ENCODE data around the gene TEC.
"Not testable (repeated sequence)": the region's sequence is repeated elsewhere in the genome, so short reads cannot be mapped to it uniquely, and the experiment has no call there.

Gene TEC

GRCh38 chr4:48197643-48198237 lies 71.9 kb downstream of the TEC start:
- in situ Hi-C loops (cut with HindIII; ENCODE audit: low sequenced_read_pairs) = no loop called here

GRCh38 chr4:48196758-48197504 lies 72.7 kb downstream of the TEC start:
- in situ Hi-C loops (cut with HindIII; ENCODE audit: low sequenced_read_pairs) = no loop called here

GRCh38 chr4:48195853-48196252 lies 73.8 kb downstream of the TEC start:
- in situ Hi-C loops (cut with HindIII; ENCODE audit: low sequenced_read_pairs) = no loop called here

GRCh38 chr4:48195374-48195773 lies 74.3 kb downstream of the TEC start:
- in situ Hi-C loops (cut with HindIII; ENCODE audit: low sequenced_read_pairs) = no loop called here

GRCh38 chr4:48194971-48195370 lies 74.7 kb downstream of the TEC start:
- in situ Hi-C loops (cut with HindIII; ENCODE audit: low sequenced_read_pairs) = no loop called here

- in situ Hi-C loops (cut with HindIII; ENCODE audit: low sequenced_read_pairs) = no loop called here
Measured at GRCh38 chr4:48193921-48194468, 75.6 kb downstream of the TEC start.

- in situ Hi-C loops (cut with HindIII; ENCODE audit: low sequenced_read_pairs) = no loop called here
Measured at GRCh38 chr4:48193096-48193836, 76.4 kb downstream of the TEC start.

GRCh38 chr4:48191758-48192157 lies 77.9 kb downstream of the TEC start:
- in situ Hi-C loops (cut with HindIII; ENCODE audit: low sequenced_read_pairs) = no loop called here

GRCh38 chr4:48190839-48191238 lies 78.8 kb downstream of the TEC start:
- in situ Hi-C loops (cut with HindIII; ENCODE audit: low sequenced_read_pairs) = no loop called here

- in situ Hi-C loops (cut with HindIII; ENCODE audit: low sequenced_read_pairs) = no loop called here
Measured at GRCh38 chr4:48189731-48190130, 79.9 kb downstream of the TEC start.

- in situ Hi-C loops (cut with HindIII; ENCODE audit: low sequenced_read_pairs) = no loop called here
Measured at GRCh38 chr4:48188390-48188789, 81.2 kb downstream of the TEC start.

- in situ Hi-C loops (cut with HindIII; ENCODE audit: low sequenced_read_pairs) = no loop called here
Measured at GRCh38 chr4:48187813-48188212, 81.8 kb downstream of the TEC start.

GRCh38 chr4:48187066-48187465 lies 82.6 kb downstream of the TEC start:
- in situ Hi-C loops (cut with HindIII; ENCODE audit: low sequenced_read_pairs) = not testable (repeated sequence)

GRCh38 chr4:48186394-48186793 lies 83.2 kb downstream of the TEC start:
- in situ Hi-C loops (cut with HindIII; ENCODE audit: low sequenced_read_pairs) = not testable (repeated sequence)

- in situ Hi-C loops (cut with HindIII; ENCODE audit: low sequenced_read_pairs) = no loop called here
Measured at GRCh38 chr4:48184882-48185281, 84.8 kb downstream of the TEC start.

GRCh38 chr4:48180234-48180633 lies 89.4 kb downstream of the TEC start:
- in situ Hi-C loops (cut with HindIII; ENCODE audit: low sequenced_read_pairs) = no loop called here

GRCh38 chr4:48178931-48179330 lies 90.7 kb downstream of the TEC start:
- in situ Hi-C loops (cut with HindIII; ENCODE audit: low sequenced_read_pairs) = no loop called here

GRCh38 chr4:48175806-48176205 lies 93.8 kb downstream of the TEC start:
- in situ Hi-C loops (cut with HindIII; ENCODE audit: low sequenced_read_pairs) = no loop called here

GRCh38 chr4:48175328-48175727 lies 94.3 kb downstream of the TEC start:
- in situ Hi-C loops (cut with HindIII; ENCODE audit: low sequenced_read_pairs) = no loop called here

GRCh38 chr4:48173056-48173991 lies 96.3 kb downstream of the TEC start:
- in situ Hi-C loops (cut with HindIII; ENCODE audit: low sequenced_read_pairs) = no loop called here

GRCh38 chr4:48172651-48173050 lies 97.0 kb downstream of the TEC start:
- in situ Hi-C loops (cut with HindIII; ENCODE audit: low sequenced_read_pairs) = no loop called here
